Activated CD8-positive, alpha-beta memory T cell treated with anti-CD3 and anti-CD28 coated beads for 4 hours (primary cell): Measurements from ENCODE around the gene IRF4.

ENCODE experiments used
- DNase-seq, 2 donors: peaks; one replicate each; pipeline ENCODE4 v3.0.0-alpha.2; 2020; ENCODE audit warnings: low read depth in 2 of 2

IRF4 gene

GRCh38 chr6:381742-382461 lies 9.7 kb upstream of the IRF4 start:
- DNase-seq: no peak

- no peak for DNase-seq
Observed at GRCh38 chr6:382883-383810, 8.4 kb upstream of the IRF4 start.

- no peak for DNase-seq
Observed at GRCh38 chr6:383856-384255, 7.7 kb upstream of the IRF4 start.

GRCh38 chr6:384898-385297 lies 6.7 kb upstream of the IRF4 start:
- no peak for DNase-seq

GRCh38 chr6:385614-386013 lies 5.9 kb upstream of the IRF4 start:
- no peak for DNase-seq

GRCh38 chr6:386688-387266 lies 4.8 kb upstream of the IRF4 start:
- DNase-seq: no peak

- no peak for DNase-seq
Observed at GRCh38 chr6:387293-387741, 4.2 kb upstream of the IRF4 start.

GRCh38 chr6:388202-388903 lies 3.2 kb upstream of the IRF4 start:
- DNase-seq: no peak

- no peak for DNase-seq
Observed at GRCh38 chr6:389143-389542, 2.4 kb upstream of the IRF4 start.

GRCh38 chr6:389622-390021 lies 1.9 kb upstream of the IRF4 start:
- no peak for DNase-seq

- DNase-seq: no peak
Observed at GRCh38 chr6:390914-391558, 516 bp upstream of the IRF4 start.

GRCh38 chr6:392441-393390 lies 1.2 kb downstream of the IRF4 start:
- no peak for DNase-seq

GRCh38 chr6:393391-394221 lies 2.1 kb downstream of the IRF4 start:
- DNase-seq: no peak

GRCh38 chr6:394641-395289 lies 3.2 kb downstream of the IRF4 start:
- DNase-seq: no peak

- no peak for DNase-seq
Observed at GRCh38 chr6:395432-396125, 4.0 kb downstream of the IRF4 start.

GRCh38 chr6:396126-396520 lies 4.6 kb downstream of the IRF4 start:
- no peak for DNase-seq

- DNase-seq: no peak
Observed at GRCh38 chr6:397056-397455, 5.5 kb downstream of the IRF4 start.

- no peak for DNase-seq
Observed at GRCh38 chr6:397604-398003, 6.1 kb downstream of the IRF4 start.
